Peyer's patch (tissue), 4 donors: ENCODE measurements around the gene RAB40B.

Experiments
- CTCF ChIP-seq, 6 experiments: fragments of 450-650 bp in 4 of 6; fragments of 200-600 bp in 2 of 6; sonication (generic) in 1 of 6; IDR thresholded peaks; one replicate each; pipeline ENCODE4 v1.5.1; 2017 to 2019; ENCODE audit warnings: antibody characterized with exemption in 6 of 6, mild to moderate bottlenecking in 3 of 6, moderate library complexity in 1 of 6
- POLR2A ChIP-seq, 2 donors: fragments of 450-650 bp; IDR thresholded peaks; one replicate each; pipeline ENCODE4 v1.5.1; 2017; ENCODE audit warnings: antibody characterized with exemption in 2 of 2, mild to moderate bottlenecking in 2 of 2, moderate library complexity in 2 of 2

- TF ChIP-seq CTCF (IDR thresholded peaks at IDR 0.05) = no peak
- no peak for TF ChIP-seq POLR2A (IDR thresholded peaks at IDR 0.05)
These were observed 79.3 kb downstream of the RAB40B start for GRCh38 chr17:82619211-82619610.
